Stimulated activated CD4-positive, alpha-beta T cell treated with anti-CD3 and anti-CD28 coated beads, Interleukin-12 subunit alpha, Interleukin-12 subunit beta, amount 100 ng/mL, for 24 hours (primary cell): Measurements from ENCODE around the gene CELF2.

Source experiments
- DNase-seq, 2 experiments: peaks; one replicate each; pipeline ENCODE4 v3.0.0-alpha.2; 2020; ENCODE audit warnings: low read depth in 2 of 2

The CELF2 gene

DNA sequence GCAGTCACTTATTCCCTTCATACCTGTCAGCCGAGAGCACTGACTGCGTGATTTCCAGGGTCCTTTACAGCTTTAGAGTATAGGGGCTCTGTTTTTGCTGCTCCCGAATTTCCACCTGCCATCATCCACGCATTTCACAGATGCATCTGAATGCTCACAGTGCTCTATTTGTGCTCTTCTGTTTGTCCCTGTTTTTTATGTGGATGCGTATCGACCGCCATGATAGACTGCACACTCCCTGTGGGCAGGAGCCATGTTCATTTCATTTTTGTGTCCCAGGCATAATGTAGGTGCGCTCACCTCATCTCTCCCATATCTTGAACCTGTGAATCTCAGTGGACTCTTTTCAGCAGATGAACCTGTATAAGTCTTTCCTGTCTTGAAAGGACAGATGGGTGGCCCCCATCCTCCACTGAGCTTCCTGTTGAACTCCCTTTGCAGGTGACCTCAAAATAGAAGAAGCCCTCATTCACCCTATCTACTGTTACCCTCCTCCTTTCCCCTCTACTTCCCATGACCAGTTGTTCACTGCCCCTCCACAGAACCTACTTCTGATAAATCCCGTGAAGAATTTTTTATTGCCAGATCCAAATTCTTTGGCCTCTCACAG, 228.4 kb downstream of the CELF2 start:
- no peak for DNase-seq

DNA sequence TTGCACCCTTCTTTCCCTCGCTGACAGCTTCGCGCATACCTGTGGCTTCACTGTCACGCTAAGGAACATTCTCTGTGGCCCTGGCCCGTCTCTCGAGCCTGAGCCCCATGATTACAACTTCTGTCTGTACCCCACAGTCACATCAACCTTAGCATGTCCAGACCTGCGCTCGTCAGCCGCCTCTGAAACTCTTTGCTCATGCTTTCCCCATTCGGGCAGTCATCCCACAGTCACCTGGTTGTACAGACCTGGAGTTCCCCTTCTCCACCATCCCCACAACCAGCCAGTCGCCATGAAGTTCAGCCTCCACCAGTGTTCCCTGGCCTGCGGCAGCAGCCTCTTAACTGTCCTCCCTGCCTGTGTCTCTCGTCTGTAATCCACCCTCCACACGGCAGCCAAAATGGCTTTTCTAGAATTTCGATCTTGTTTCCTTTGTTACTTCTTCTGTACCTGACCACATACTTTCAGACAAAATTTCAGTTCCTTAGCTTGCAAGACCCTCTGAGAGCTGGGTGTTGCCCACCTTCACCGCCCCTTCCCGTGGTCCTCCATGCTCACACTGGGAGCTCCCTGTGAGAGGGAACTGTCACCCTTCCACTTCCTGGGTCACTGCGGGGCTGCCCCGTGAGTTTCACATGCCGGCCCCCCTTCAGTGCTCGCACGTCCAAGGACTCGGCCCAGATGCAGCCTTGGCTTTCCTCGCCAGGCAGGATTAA, 229.2 kb downstream of the CELF2 start:
- DNase-seq = no peak

GRCh38 chr10:11249152-11249807, 231.6 kb downstream of the CELF2 start:
- no peak for DNase-seq

DNA sequence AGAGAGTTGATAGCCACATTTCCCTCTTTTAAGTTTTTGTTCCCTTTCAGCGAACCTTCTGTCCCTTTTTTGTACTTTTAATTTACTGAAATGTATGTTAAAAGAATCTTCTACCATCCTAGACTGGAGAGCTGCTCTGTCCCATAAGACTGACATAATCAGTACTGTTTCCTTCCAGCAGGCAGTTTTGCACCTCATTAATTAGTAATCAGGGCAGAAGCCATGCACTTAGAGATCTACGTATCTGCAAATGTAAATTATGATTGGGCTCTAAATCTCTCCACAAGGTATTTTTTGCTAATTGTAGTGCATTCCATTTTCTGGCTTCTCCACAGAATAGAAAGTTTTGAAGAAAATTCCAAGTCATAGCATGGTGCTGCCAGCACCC, 232.1 kb downstream of the CELF2 start:
- no peak for DNase-seq

DNA sequence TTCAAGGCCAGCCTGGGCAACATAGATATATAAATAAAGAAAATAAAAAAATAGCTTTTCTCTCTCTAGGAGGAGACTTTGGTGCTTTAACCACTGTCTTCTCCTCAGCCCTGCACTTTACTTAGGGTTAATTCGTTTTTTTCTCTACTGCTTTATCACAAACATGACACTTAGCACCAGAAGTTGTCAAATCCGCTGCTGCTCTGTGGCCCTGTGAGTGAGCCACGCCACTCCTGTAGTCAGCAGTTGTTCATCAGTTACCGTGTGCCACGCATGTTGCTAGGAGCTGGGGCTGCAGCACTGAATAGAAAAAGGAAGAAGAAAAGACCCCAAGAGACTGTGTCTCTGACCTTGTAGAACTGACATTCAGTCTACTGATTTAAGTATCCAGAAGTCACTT, 232.6 kb downstream of the CELF2 start:
- DNase-seq = no peak

DNA sequence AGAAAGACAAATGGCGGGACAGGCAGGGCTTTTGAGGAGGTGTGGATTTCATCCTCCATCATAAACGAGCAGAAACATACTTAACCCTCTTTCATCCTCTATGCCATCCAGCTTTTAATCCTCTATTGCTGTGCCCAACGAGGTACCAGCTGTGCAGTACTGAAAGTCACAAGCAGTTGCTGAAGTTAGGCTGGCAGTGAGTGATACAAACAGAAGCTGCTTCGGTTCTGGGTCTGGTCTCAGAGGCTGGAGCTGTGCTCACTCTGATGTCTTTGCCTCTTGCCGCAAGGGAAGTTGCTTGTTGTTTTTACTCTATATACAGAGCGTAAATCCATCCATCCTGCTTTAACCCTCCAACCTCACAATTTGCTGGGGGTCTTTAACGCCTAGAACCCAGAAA, 235.2 kb downstream of the CELF2 start:
- DNase-seq = no peak

DNA sequence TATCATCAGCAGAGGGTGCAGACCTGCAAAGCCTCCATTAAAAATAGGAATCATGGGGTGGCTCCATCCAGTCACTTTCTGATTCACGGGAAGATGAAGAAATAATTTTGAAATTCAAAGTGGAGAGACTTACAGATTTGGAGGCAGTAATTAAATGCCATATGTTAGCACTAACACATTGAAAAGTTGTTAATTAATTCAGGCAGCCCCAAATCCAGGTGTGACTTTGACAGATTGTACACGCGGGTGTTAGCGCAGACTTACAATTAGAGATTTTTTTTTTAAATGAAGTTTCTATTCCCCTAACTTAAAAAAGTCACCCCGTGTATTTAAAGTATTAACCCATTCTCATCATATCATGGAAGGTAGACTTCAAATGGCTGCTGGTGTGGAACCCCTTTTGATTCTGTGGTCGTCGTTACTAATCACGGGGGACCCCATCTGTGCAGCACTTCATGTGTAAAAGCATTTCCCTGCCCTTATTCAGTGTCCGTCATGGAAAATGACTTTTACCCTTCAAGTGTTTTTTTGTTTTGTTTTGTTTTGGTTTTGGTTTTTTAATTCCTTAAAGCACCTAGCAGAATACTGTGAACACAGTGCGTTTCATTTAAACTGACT, 235.8 kb downstream of the CELF2 start:
- DNase-seq = no peak

DNA sequence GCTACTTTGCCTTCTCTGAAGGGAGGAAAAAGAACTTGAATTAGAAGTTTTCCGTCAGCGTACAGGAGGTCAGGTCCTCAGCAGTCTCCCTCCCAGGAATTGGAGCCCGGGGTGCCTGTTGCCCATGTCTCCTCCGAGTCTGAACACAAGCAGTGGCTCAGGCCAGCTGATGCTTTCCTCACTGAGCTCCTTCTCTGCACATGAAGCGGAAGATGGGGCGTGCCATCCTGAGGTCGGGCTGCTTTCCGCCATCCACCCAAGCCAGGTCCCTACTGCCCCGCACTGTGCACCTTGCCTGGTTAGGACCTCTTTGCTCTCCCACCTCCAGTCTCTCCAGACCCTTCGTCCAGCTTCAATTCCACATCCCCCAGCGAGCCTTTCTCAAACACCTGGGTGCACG, 237.5 kb downstream of the CELF2 start:
- DNase-seq = no peak

GRCh38 chr10:11255796-11256444, 238.2 kb downstream of the CELF2 start:
- DNase-seq = no peak

DNA sequence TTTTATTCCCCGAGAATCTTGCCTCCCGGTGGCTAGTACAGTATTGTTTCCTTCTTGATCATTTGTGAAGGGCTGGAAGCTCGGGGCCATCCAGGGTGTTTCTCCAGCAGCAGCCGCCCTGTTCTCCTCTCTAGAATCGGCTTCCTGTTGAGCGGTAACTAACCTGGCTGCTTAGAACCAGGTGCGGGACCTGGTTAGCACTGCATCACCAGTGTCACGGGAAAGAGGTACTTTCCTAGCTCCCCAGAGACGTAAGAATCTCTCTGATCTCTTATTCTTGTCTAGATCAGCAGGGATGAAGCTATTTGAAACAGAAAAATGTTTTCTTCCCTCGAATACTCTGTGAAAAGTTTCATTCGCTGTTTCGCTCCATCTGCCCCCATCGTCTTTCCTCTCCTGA, 239.2 kb downstream of the CELF2 start:
- DNase-seq = no peak

DNA sequence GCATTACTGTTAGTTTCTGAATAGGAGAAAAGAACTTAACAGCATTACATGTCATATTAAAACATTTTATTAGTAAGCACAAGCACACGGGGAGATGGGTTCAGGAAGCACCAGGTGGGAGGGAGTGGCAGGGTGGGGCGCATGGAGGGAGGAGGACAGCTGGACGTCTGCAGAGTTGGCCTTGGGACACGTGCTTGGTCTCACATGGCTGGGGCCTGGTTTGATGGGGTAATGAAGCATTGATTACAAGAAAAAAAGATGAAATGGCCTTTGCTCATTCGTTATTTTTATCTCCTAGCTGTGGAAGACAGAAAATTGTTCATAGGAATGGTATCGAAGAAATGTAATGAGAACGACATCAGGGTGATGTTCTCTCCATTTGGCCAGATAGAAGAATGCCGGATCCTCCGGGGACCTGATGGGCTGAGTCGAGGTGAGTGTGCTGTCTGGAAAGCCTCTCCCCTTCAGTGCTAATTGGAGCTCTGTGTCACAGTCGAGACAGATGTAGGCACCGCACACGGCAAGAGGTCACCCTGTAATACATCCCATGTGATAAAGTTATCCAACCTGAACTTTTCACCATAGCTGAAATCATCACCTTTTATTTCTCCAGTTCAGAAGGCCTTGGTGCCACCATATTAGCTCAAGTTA, 239.9 kb downstream of the CELF2 start:
- DNase-seq = no peak

DNA sequence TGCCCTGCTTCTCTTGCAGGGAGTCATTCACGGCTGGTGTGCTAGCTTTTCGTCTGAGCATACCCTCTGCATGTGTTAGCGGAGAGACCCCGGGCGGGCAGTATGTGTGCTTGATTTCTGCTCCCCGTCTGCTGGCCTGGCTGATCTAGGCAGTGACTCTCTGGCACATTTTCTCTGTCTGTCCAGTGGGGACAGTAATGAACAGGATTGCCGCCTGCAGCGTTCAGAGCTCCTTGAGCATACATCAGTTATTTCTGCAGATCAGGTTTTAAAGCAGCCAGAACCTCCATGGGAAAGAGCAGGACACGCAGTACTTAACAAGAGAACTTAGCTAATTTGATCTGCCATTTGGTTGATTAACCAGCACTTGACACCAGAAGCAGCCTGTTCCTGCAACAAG, 242.5 kb downstream of the CELF2 start:
- no peak for DNase-seq

- no peak for DNase-seq
Measured at GRCh38 chr10:11261143-11261542, 243.5 kb downstream of the CELF2 start.

- DNase-seq = no peak
Measured at GRCh38 chr10:11261687-11262493, 244.2 kb downstream of the CELF2 start.

GRCh38 chr10:11262494-11263345, 245.0 kb downstream of the CELF2 start:
- no peak for DNase-seq

- DNase-seq = no peak
Measured at GRCh38 chr10:11263767-11264166, 246.1 kb downstream of the CELF2 start.

GRCh38 chr10:11264296-11265048, 246.8 kb downstream of the CELF2 start:
- DNase-seq = no peak

- no peak for DNase-seq
Measured at GRCh38 chr10:11265484-11265883, 247.8 kb downstream of the CELF2 start.

GRCh38 chr10:11266426-11266825, 248.8 kb downstream of the CELF2 start:
- no peak for DNase-seq
